Vagina (tissue), 2 donors: ENCODE measurements around the gene SGK2. TPM values are rescaled to one million over a fixed set of nuclear protein-coding genes. Genes with fewer than 3 reads are reported as not detected.

ENCODE experiments used
- DNase-seq, 2 donors: peaks; one replicate each; pipeline ENCODE4 v3.0.0-alpha.2; 2017; ENCODE audit errors: extremely low spot score in 2 of 2
- H3K27ac ChIP-seq: fragments of 200-600 bp; sonication (generic); one replicate; pipeline ENCODE4 v1.5.1; 2019
- H3K27me3 ChIP-seq: fragments of 200-600 bp; sonication (generic); one replicate; pipeline ENCODE4 v1.5.1; 2019
- H3K36me3 ChIP-seq, 2 donors: fragments of 200-600 bp; sonication (generic); one replicate each; pipeline ENCODE4 v1.5.1; 2017 to 2019
- H3K4me1 ChIP-seq: fragments of 200-600 bp; sonication (generic); one replicate; pipeline ENCODE4 v1.5.1; 2019
- H3K4me3 ChIP-seq, 2 donors: fragments of 200-600 bp; sonication (generic); 1 replicate in 1 of 2; 2 replicates in 1 of 2; pipeline ENCODE4 v1.5.1; 2016 to 2019
- H3K9me3 ChIP-seq: fragments of 200-600 bp; sonication (generic); one replicate; pipeline ENCODE4 v1.5.1; 2019
- CTCF ChIP-seq, 3 experiments: fragments of 450-650 bp in 2 of 3; fragments of 200-600 bp in 1 of 3; sonication (generic) in 1 of 3; IDR thresholded peaks; one replicate each; pipeline ENCODE4 v1.5.1; 2017 to 2019; ENCODE audit warnings: antibody characterized with exemption in 3 of 3, mild to moderate bottlenecking in 2 of 3, moderate library complexity in 2 of 3
- POLR2A ChIP-seq, 2 donors: fragments of 450-650 bp; IDR thresholded peaks; one replicate each; pipeline ENCODE4 v1.6.1; 2017; ENCODE audit warnings: antibody characterized with exemption in 2 of 2, mild to moderate bottlenecking in 2 of 2, moderate library complexity in 2 of 2
- POLR2AphosphoS5 ChIP-seq, 2 donors: sonication (generic); formaldehyde crosslinking; IDR thresholded peaks; one replicate each; pipeline ENCODE4 v1.9.0; 2017; ENCODE audit warnings: antibody characterized with exemption in 2 of 2, mild to moderate bottlenecking in 2 of 2, low read depth in 1 of 2; ENCODE audit not compliant: insufficient read depth in 1 of 2
- intact Hi-C: fragments of 100-400 bp; cut with DNase I; formaldehyde crosslinking; loops from one replicate; pipeline ENCODE4 v1.15.1; 2023
- total RNA-seq: library from RNA; depleted of rRNA; stranded (reverse); fragments of >200 nt; gene quantifications from one replicate; pipeline ENCODE4 v1.2.3, GENCODE V29; 2016

SGK2 gene
- total RNA-seq, 1 donor from 2014 or later: 5.4 TPM

- Histone ChIP-seq H3K36me3 (no peaks in the 10 kb centered on the region), H3K4me3 (no peak overlapping the region), H3K27ac (no peak overlapping the region), H3K27me3 (no peaks in the 10 kb centered on the region), H3K9me3 (no peaks in the 10 kb centered on the region), H3K4me1 (no peaks in the 10 kb centered on the region)
- intact Hi-C loops: no loop called here
- DNase-seq: no peak
- TF ChIP-seq POLR2AphosphoS5 (IDR thresholded peaks at IDR 0.05; ENCODE audit: insufficient read depth in 1 of 2, low read depth in 1 of 2): no peak
Observed at GRCh38 chr20:43528258-43528875, 30.5 kb upstream of the SGK2 start.

GRCh38 chr20:43529051-43529450 lies 29.8 kb upstream of the SGK2 start:
- no peaks in the 10 kb centered on the region for H3K9me3 ChIP-seq
- H3K36me3 ChIP-seq: no peaks in the 10 kb centered on the region
- H3K27ac ChIP-seq: no peak overlapping the region
- intact Hi-C loops: no loop called here
- H3K4me3 ChIP-seq: no peak overlapping the region
- no peaks in the 10 kb centered on the region for H3K4me1 ChIP-seq
- DNase-seq: no peak
- H3K27me3 ChIP-seq: no peaks in the 10 kb centered on the region
- TF ChIP-seq POLR2AphosphoS5 (IDR thresholded peaks at IDR 0.05; ENCODE audit: insufficient read depth in 1 of 2, low read depth in 1 of 2) (no peak), POLR2A (IDR thresholded peaks at IDR 0.05) (no peak), CTCF (IDR thresholded peaks at IDR 0.05) (no peak)

GRCh38 chr20:43529457-43530153 lies 29.2 kb upstream of the SGK2 start:
- Histone ChIP-seq H3K27me3 (no peaks in the 10 kb centered on the region), H3K4me1 (no peaks in the 10 kb centered on the region), H3K4me3 (no peak overlapping the region), H3K9me3 (no peaks in the 10 kb centered on the region), H3K36me3 (no peaks in the 10 kb centered on the region), H3K27ac (no peak overlapping the region)
- intact Hi-C loops: no loop called here
- no peak for DNase-seq
- TF ChIP-seq POLR2AphosphoS5 (IDR thresholded peaks at IDR 0.05; ENCODE audit: insufficient read depth in 1 of 2, low read depth in 1 of 2): no peak
- TF ChIP-seq CTCF (IDR thresholded peaks at IDR 0.05): no peak
- TF ChIP-seq POLR2A (IDR thresholded peaks at IDR 0.05): no peak

GRCh38 chr20:43530321-43531090 lies 28.3 kb upstream of the SGK2 start:
- Histone ChIP-seq H3K27me3 (no peaks in the 10 kb centered on the region), H3K9me3 (no peaks in the 10 kb centered on the region), H3K4me1 (no peaks in the 10 kb centered on the region), H3K27ac (no peak overlapping the region), H3K4me3 (no peak overlapping the region), H3K36me3 (peaks cover 0 to 5% of the 10 kb centered on the region in 2 donors)
- intact Hi-C loops: no loop called here
- TF ChIP-seq POLR2A (IDR thresholded peaks at IDR 0.05): no peak
- TF ChIP-seq CTCF (IDR thresholded peaks at IDR 0.05): no peak
- no peak for TF ChIP-seq POLR2AphosphoS5 (IDR thresholded peaks at IDR 0.05; ENCODE audit: insufficient read depth in 1 of 2, low read depth in 1 of 2)
- no peak for DNase-seq

- intact Hi-C loops: no loop called here
- H3K27ac ChIP-seq: no peak overlapping the region
- no peaks in the 10 kb centered on the region for H3K4me1 ChIP-seq
- H3K27me3 ChIP-seq: no peaks in the 10 kb centered on the region
- TF ChIP-seq POLR2AphosphoS5 (IDR thresholded peaks at IDR 0.05; ENCODE audit: insufficient read depth in 1 of 2, low read depth in 1 of 2) (no peak), POLR2A (IDR thresholded peaks at IDR 0.05) (no peak), CTCF (IDR thresholded peaks at IDR 0.05) (no peak)
- no peaks in the 10 kb centered on the region for H3K9me3 ChIP-seq
- DNase-seq: no peak
- peaks cover 0 to 5% of the 10 kb centered on the region in 2 donors for H3K36me3 ChIP-seq
- no peak overlapping the region for H3K4me3 ChIP-seq
Observed at GRCh38 chr20:43531091-43531443, 27.8 kb upstream of the SGK2 start.
